IPS DF 6.9 (cell line): Measurements from ENCODE around the gene KNDC1.

Source experiments
- DNase-seq: peaks from one replicate; pipeline ENCODE4 v3.0.0-alpha.2; 2013; ENCODE audit warnings: low read depth, low spot score
- H3K27ac ChIP-seq: one replicate; pipeline ENCODE4 v1.5.1; 2013; ENCODE audit warnings: low read length, control low read depth
- H3K27me3 ChIP-seq: 2 replicates; pipeline ENCODE4 v1.6.1; 2013; ENCODE audit warnings: mild to moderate bottlenecking, low read length; ENCODE audit not compliant: control insufficient read depth, insufficient read depth
- H3K36me3 ChIP-seq: 2 replicates; pipeline ENCODE4 v1.6.1; 2013; ENCODE audit warnings: low read length; ENCODE audit not compliant: control insufficient read depth, insufficient read depth
- H3K4me1 ChIP-seq: 2 replicates; pipeline ENCODE4 v1.6.1; 2013; ENCODE audit warnings: low read length; ENCODE audit not compliant: control insufficient read depth, insufficient read depth
- H3K4me3 ChIP-seq: 2 replicates; pipeline ENCODE4 v1.5.1; 2013; ENCODE audit warnings: mild to moderate bottlenecking, low read length
- H3K9me3 ChIP-seq: 2 replicates; pipeline ENCODE4 v1.6.1; 2013; ENCODE audit warnings: low read length, inconsistent platforms; ENCODE audit not compliant: control insufficient read depth, insufficient read depth
- WGBS: extraction: QIAGEN DNeasy Blood & Tissue Kit; methylation state at CpG from one replicate; pipeline ENCODE4 v1.1.7; 2013; ENCODE audit warnings: mixed read lengths, missing lambda C conversion rate; ENCODE audit not compliant: insufficient read length, insufficient coverage; 5-methylcytosine and 5-hydroxymethylcytosine counted together

Gene KNDC1

DNA sequence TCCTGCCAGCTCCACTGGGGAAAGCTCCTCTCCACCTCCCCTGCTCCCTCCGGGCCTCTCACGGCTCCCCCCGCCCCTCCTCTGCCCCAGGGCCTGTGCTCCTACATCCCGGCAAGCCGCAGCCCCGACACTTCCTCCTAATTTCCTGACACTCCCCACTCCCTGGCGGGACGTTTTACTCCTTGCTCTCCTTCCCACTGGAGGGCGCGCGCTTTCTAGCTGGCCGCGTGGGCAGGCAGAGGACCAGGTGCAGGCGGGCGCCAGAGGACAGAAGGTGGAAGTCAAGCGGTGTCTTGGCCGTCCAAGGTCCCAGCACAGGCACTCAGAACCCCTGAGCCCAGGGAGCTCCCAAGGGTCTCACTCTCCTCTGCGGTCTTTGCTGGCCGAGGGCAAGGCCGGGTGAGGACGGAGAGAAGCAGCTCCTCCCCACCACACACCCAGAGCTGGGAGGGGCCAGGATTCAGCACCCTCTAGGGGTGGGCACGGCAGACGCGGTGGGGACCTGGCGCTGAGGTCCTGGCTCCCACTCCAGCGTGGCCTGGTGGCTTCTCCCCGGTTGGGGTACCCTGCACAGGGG lies 97.6 kb downstream of the KNDC1 start:
- Histone ChIP-seq H3K9me3 (no peaks in the 10 kb centered on the region), H3K36me3 (no peaks in the 10 kb centered on the region; the same call in 1 of the 2 replicates), H3K4me3 (peak overlapping the region; percentile 16; the same call in 1 of the 2 replicates), H3K27me3 (no peaks in the 10 kb centered on the region), H3K4me1 (peaks cover 11% of the 10 kb centered on the region), H3K27ac (no peak overlapping the region)
- no CpG with 5 or more reads among the region's 27 CpGs for WGBS
- no peak for DNase-seq

DNA sequence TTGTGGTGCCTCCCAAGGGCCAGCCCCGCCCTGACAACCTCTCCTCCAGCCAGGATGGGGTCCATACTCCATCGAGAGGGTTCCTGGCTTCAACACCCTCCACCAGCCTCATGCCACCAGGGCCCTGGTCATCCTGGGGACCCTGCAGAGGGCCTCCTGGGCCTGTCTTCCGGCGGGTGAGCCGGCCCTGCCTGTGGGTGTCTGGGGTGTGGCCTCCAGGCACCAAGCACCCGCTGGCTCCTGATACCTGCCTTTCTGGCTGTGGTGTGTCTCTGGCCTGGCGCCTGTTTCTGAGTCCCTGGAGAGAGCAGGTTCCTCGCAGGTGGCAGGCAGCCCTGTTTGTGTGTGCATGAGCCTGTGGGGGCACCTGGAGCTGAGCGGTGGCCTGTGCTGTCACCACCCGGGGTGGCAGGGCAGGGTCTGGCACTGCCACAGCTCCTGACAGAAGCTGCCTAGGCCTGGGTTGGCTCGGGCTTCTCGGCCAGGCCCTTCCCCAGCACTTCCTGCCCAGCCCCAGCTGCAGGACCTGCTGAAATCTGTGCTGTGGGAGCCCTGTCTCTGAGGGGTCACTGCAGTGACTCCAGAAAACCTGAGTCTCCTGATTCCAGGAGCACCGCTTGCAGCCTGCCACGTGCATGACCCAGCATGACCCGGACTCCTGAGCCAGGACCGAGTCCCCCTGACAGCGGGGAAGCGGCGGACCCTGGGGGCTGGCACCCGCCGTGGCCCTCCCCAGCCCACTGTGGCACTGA lies 98.2 kb downstream of the KNDC1 start:
- no peak overlapping the region for H3K4me3 ChIP-seq
- no peak for DNase-seq
- no CpG with 5 or more reads among the region's 21 CpGs for WGBS

DNA sequence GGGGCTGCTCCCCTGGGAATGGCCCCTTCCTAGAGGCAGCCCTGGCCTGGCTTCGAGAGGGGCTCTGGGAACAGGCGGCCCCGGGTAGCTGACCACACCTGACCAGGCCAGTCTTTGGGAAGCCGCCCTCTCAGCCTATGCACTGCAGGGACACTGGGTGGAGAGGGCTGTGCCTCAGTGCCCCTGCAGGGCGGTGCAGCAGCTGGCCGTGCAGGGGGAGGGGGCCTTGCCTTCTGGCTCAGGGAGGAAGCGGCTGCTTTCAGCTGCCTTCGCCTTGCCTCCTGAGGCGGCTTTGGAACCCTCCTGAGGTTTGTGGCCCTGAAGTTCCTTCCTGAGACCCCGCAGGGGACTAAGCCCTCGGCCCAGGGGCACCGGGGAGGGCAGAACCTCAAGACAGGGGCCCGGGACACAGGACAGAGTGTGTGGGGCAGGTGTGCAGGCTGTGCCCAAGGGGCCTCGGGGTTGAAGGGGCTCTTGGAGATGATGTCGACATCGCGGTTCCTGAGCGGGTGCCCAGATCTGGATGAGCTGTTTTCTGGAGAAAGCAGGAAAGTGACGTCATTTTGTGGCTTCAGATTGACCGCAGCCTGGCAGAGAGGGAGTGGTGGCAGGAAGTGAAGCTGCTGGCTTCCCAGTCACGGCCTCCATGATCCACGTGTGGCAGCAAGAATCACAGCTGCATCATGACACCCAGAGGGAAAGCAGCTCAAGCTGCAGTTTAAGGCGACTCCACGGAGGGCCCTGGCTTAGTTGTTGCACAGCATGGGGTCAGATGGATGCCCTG lies 99.0 kb downstream of the KNDC1 start:
- no CpG with 5 or more reads among the region's 24 CpGs for WGBS
- Histone ChIP-seq H3K36me3 (no peaks in the 10 kb centered on the region; the same call in 1 of the 2 replicates), H3K9me3 (no peaks in the 10 kb centered on the region), H3K4me3 (no peak overlapping the region), H3K27ac (no peak overlapping the region), H3K27me3 (no peaks in the 10 kb centered on the region), H3K4me1 (peaks cover 11% of the 10 kb centered on the region)
- DNase-seq, result no peak

More for the DNA sequence above, 98.2 kb downstream of the KNDC1 start:
- Histone ChIP-seq H3K4me1 (peaks cover 11% of the 10 kb centered on the region), H3K9me3 (no peaks in the 10 kb centered on the region), H3K27me3 (no peaks in the 10 kb centered on the region), H3K27ac (no peak overlapping the region), H3K36me3 (no peaks in the 10 kb centered on the region; the same call in 1 of the 2 replicates)

DNA sequence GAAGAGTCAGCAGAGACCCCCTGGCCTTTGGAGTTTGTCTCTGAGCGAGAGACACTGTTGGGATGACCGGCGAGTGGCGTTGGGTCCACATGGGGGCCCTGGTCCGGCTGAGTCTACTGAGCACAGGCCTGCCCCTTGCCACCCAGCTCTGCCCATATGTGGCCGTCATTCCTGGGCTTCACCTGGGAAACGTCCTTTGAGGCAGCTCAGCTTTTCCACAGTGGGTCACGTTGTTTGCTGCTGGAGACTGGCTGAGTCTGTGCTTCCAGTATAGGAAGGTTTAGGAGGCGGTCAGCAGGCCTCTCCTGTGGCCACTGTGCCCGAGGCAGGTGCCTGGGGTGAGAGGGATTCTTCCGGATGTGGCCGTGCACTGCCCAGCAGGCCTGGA lies 99.6 kb downstream of the KNDC1 start:
- Histone ChIP-seq H3K9me3 (no peaks in the 10 kb centered on the region), H3K27me3 (no peaks in the 10 kb centered on the region), H3K27ac (no peak overlapping the region), H3K36me3 (no peaks in the 10 kb centered on the region; the same call in 1 of the 2 replicates), H3K4me1 (peaks cover 11% of the 10 kb centered on the region), H3K4me3 (no peak overlapping the region)
- no CpG with 5 or more reads among the region's 12 CpGs for WGBS
- DNase-seq, result no peak

DNA sequence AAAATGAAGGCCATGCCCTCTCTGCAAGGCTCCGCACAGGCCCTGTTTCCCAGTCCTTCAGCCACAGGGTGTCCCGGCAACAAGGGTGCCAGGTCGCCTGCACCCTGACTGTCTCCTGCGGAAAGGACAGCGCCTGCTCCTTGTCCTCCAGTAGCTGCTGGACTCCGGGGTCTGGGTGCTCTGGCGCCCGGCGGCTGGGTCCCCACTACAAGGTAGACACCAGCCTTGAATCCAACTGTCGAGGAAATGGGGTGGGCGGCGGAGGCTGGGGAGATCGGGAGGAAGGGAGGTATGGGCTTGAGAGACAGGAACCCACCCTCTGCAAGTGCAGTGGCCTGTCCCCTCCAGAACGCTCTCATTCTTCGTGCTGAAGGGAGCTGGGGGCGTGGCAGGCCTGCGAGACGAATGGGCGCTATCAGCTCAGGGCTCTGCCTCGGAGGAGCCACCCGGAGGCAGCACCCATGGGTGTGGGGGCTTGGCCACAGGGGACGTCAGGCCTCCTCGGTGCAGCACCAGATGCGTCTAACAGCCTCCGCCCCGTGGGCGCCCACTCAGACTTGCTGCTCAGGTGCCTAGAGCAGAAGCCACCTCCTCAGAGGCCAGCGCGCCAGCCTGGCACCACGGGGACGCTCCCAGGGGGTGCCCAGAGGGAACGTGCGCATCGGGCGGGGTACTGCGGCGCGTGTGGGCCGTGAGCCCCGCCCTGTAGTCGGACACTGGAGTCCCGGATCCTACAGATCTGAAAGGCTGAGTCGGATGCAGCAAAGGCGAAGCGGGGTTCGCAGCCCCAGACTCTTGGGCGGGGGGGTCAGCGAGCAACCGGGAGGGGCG lies 101.1 kb downstream of the KNDC1 start:
- no peaks in the 10 kb centered on the region; the same call in 1 of the 2 replicates for H3K36me3 ChIP-seq
- peak overlapping the region; percentile 82; the same call in 1 of the 2 replicates for H3K4me3 ChIP-seq
- peaks cover 11% of the 10 kb centered on the region for H3K4me1 ChIP-seq
- WGBS, result no CpG with 5 or more reads among the region's 50 CpGs
- H3K9me3 ChIP-seq, result no peaks in the 10 kb centered on the region
- no peaks in the 10 kb centered on the region for H3K27me3 ChIP-seq
- DNase-seq, result no peak
- no peak overlapping the region for H3K27ac ChIP-seq

DNA sequence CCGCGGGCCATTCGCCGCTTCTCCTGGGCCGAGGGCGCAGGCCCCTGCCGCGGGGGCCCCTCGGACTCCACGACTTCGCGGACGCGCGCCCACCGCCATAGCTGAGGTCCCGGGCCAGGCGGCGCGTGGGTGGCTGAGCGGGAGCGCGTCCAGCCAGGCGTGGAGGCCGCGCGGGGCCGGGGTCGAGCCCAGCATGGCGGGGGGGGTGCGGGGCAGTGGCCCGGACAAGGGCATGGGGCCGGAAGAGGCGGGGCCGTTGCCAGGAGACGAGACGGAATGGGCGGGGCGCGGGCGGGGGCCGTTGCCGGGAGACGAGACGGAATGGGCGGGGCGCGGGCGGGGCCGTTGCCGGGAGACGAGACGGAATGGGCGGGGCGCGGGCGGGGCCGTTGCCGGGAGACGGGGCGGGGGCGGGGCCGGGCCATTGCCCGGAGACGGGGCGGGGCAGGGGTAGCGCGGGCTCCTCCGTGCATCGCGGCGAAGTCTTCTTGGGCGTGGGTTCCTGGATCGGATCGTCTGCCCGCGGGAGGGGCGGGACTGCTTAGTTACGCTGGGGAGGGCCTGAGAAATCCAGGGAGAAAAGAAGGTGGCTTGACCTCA lies 101.8 kb downstream of the KNDC1 start:
- Histone ChIP-seq H3K36me3 (no peaks in the 10 kb centered on the region; the same call in 1 of the 2 replicates), H3K27ac (no peak overlapping the region), H3K4me3 (peak overlapping the region; percentile 82), H3K4me1 (peaks cover 11% of the 10 kb centered on the region), H3K27me3 (no peaks in the 10 kb centered on the region), H3K9me3 (no peaks in the 10 kb centered on the region)
- no peak for DNase-seq
- WGBS, result no CpG with 5 or more reads among the region's 79 CpGs

DNA sequence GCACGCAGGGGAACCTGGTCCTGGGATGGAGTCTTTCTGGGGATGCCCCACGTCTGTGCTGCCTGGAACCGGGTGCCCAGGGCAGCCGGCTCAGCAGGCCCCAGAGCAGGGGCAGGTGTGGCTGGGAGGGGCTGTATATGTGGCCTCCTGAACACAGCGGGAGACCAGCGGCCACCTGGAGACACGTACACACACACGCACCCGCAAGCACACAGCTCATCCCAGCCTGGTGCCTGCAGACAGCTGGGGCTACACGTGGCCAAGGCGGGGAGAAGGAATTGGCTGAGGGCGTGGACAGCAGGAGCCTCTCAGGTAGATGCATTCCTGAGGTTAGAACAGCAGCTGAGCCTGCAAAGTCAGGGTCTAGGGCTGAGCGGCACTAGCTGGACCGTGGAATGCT lies 102.7 kb downstream of the KNDC1 start:
- H3K9me3 ChIP-seq, result no peaks in the 10 kb centered on the region
- peaks cover 10% of the 10 kb centered on the region for H3K4me1 ChIP-seq
- no peak overlapping the region for H3K4me3 ChIP-seq
- no CpG with 5 or more reads among the region's 14 CpGs for WGBS
- no peaks in the 10 kb centered on the region for H3K27me3 ChIP-seq
- DNase-seq, result no peak
- no peak overlapping the region for H3K27ac ChIP-seq
- no peaks in the 10 kb centered on the region; the same call in 1 of the 2 replicates for H3K36me3 ChIP-seq

DNA sequence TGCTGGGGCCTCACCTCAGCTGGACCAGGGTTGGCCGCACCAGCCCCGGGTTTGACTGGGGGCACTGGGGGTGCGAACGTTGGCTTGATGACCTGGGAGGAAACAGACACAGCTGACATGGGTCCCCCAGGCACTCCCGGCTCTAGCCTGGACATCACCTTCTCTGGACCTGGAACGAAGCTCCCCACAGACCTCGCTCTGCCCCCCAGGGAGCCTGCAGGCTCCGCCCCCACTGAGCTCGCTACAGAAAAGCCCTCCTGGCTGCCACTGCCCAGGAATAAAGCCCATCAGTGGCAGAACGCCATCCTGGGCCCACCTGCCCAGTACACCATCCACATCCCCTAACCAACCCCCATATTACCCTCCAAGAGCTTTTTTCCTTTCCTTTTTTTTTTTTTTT lies 103.7 kb downstream of the KNDC1 start:
- no peaks in the 10 kb centered on the region for H3K9me3 ChIP-seq
- no peaks in the 10 kb centered on the region; the same call in 1 of the 2 replicates for H3K36me3 ChIP-seq
- peaks cover 4% of the 10 kb centered on the region for H3K4me1 ChIP-seq
- no peak for DNase-seq
- no peaks in the 10 kb centered on the region for H3K27me3 ChIP-seq
- H3K4me3 ChIP-seq, result no peak overlapping the region
- no CpG with 5 or more reads among the region's 10 CpGs for WGBS
- H3K27ac ChIP-seq, result no peak overlapping the region

DNA sequence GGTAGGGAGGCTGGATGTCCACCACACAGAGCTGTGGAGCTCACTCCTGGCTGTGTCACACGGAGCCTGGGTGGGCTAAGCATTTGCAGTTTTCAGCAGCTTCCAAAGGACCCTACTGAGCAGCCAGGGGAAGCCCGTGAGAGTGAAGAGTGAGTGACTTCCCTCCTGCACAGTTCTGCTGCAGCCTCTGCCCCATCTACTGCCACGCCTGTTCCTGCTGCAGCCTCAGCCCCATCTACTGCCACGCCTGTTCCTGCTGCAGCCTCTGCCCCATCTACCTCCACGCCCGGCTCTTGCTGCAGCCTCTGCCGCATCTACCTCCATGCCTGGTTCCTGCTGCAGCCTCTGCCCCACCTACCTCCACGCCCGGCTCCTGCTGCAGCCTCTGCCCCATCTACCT lies 104.4 kb downstream of the KNDC1 start:
- H3K27ac ChIP-seq, result no peak overlapping the region
- no peak overlapping the region for H3K4me3 ChIP-seq
- H3K27me3 ChIP-seq, result no peaks in the 10 kb centered on the region
- DNase-seq, result no peak
- no CpG with 5 or more reads among the region's 9 CpGs for WGBS
- H3K9me3 ChIP-seq, result no peaks in the 10 kb centered on the region
- peaks cover 3% of the 10 kb centered on the region for H3K4me1 ChIP-seq
- H3K36me3 ChIP-seq, result no peaks in the 10 kb centered on the region
